NCI-H524 (cell line): ENCODE results near the gene AKAP9.
A peak's percentile ranks its signal among the peaks of the same experiment; 100 is the strongest.
"Not testable (repeated sequence)": the region's sequence is repeated elsewhere in the genome, so short reads cannot be mapped to it uniquely, and the experiment has no call there.

ENCODE experiments used
- DNase-seq, 2 experiments: peaks; one replicate each; lab custom pipeline; 2025; lab: John Stamatoyannopoulos, UW

The AKAP9 gene

GRCh38 chr7:91940572-91941341 is at the start of gene AKAP9:
AKAP9 (plus strand) TSS chr7:91940862; CDS start chr7:91941100, 238 bp downstream.
- DNase-seq, result peak; percentile 54 to 83

GRCh38 chr7:91892099-91892705 is 48.5 kb upstream of the AKAP9 start:
- peak; percentile 77 to 78 for DNase-seq

- DNase-seq, result peak; percentile 82 to 92
Measured at GRCh38 chr7:91892821-91893340, 47.8 kb upstream of the AKAP9 start.

GRCh38 chr7:91893699-91894098 is 47.0 kb upstream of the AKAP9 start:
- peak in 1 of 2 experiments; percentile 46 for DNase-seq

- peak; percentile 14 to 72 for DNase-seq
Measured at GRCh38 chr7:91894781-91895480, 45.7 kb upstream of the AKAP9 start.

GRCh38 chr7:91898240-91898992 is 42.2 kb upstream of the AKAP9 start:
- DNase-seq, result no peak

- DNase-seq, result no peak
Measured at GRCh38 chr7:91899563-91899962, 41.1 kb upstream of the AKAP9 start.

GRCh38 chr7:91910171-91910570 is 30.5 kb upstream of the AKAP9 start:
- DNase-seq, result no peak

GRCh38 chr7:91911121-91911520 is 29.5 kb upstream of the AKAP9 start:
- DNase-seq, result no peak

GRCh38 chr7:91912494-91912893 is 28.2 kb upstream of the AKAP9 start:
- DNase-seq, result no peak

GRCh38 chr7:91913612-91914011 is 27.1 kb upstream of the AKAP9 start:
- DNase-seq, result no peak

GRCh38 chr7:91915401-91916050 is 25.1 kb upstream of the AKAP9 start:
- no peak for DNase-seq

- no peak for DNase-seq
Measured at GRCh38 chr7:91916051-91916440, 24.6 kb upstream of the AKAP9 start.

- no peak for DNase-seq
Measured at GRCh38 chr7:91918356-91918755, 22.3 kb upstream of the AKAP9 start.

- DNase-seq, result no peak
Measured at GRCh38 chr7:91922857-91923256, 17.8 kb upstream of the AKAP9 start.

GRCh38 chr7:91927912-91928311 is 12.8 kb upstream of the AKAP9 start:
- DNase-seq, result no peak

- DNase-seq, result no peak
Measured at GRCh38 chr7:91929463-91929862, 11.2 kb upstream of the AKAP9 start.

GRCh38 chr7:91940171-91940570 is 491 bp upstream of the AKAP9 start:
- peak; percentile 23 to 60 for DNase-seq

- peak; percentile 83 to 89 for DNase-seq
Measured at GRCh38 chr7:91941450-91941849, 788 bp downstream of the AKAP9 start.

GRCh38 chr7:91942312-91942711 is 1.6 kb downstream of the AKAP9 start:
- no peak for DNase-seq

GRCh38 chr7:91944970-91945369 is 4.3 kb downstream of the AKAP9 start:
- not testable (repeated sequence) for DNase-seq
